Hepatocyte (in vitro differentiated cells): ENCODE measurements around the gene ADAM10. TPM values are rescaled to one million over a fixed set of nuclear protein-coding genes. Genes with fewer than 3 reads are reported as not detected.

ENCODE experiments used
- DNase-seq: peaks from one replicate; pipeline ENCODE4 v3.0.0-alpha.2; 2016; ENCODE audit warnings: low spot score
- H2AFZ ChIP-seq: fragments of 200-600 bp; sonication (generic); 2 replicates; pipeline ENCODE4 v1.6.0; 2016; ENCODE audit warnings: antibody characterized with exemption, mild to moderate bottlenecking
- H3K27ac ChIP-seq: fragments of 200-600 bp; sonication (generic); 2 replicates; pipeline ENCODE4 v1.5.1; 2016; ENCODE audit warnings: mild to moderate bottlenecking
- H3K27me3 ChIP-seq: fragments of 200-600 bp; sonication (generic); 2 replicates; pipeline ENCODE4 v1.6.1; 2016
- H3K36me3 ChIP-seq: fragments of 200-600 bp; sonication (generic); replicated peaks from 2 replicates; pipeline ENCODE4 v1.5.1; 2016; ENCODE audit warnings: low read depth; ENCODE audit not compliant: insufficient read depth
- H3K4me1 ChIP-seq: fragments of 200-600 bp; sonication (generic); 2 replicates; pipeline ENCODE4 v1.5.1; 2016; ENCODE audit warnings: mild to moderate bottlenecking, moderate library complexity; ENCODE audit not compliant: insufficient read depth
- H3K4me2 ChIP-seq: fragments of 200-600 bp; sonication (generic); 2 replicates; pipeline ENCODE4 v1.6.0; 2016
- H3K4me3 ChIP-seq: fragments of 200-600 bp; sonication (generic); 2 replicates; pipeline ENCODE4 v1.5.1; 2016; ENCODE audit warnings: mild to moderate bottlenecking
- H3K79me2 ChIP-seq: fragments of 200-600 bp; sonication (generic); 2 replicates; pipeline ENCODE4 v1.6.0; 2017; ENCODE audit warnings: mild to moderate bottlenecking
- H3K9me2 ChIP-seq: fragments of 200-600 bp; sonication (generic); replicated peaks from 2 replicates; pipeline ENCODE4 v1.6.0; 2017; ENCODE audit warnings: mild to moderate bottlenecking; ENCODE audit not compliant: insufficient read depth
- H3K9me3 ChIP-seq: fragments of 200-600 bp; sonication (generic); 2 replicates; pipeline ENCODE4 v1.5.1; 2016; ENCODE audit warnings: low read depth, mild to moderate bottlenecking
- H4K20me1 ChIP-seq: fragments of 200-600 bp; sonication (generic); 2 replicates; pipeline ENCODE4 v1.6.0; 2016; ENCODE audit warnings: mild to moderate bottlenecking; ENCODE audit not compliant: insufficient read depth, poor library complexity, severe bottlenecking
- EZH2 ChIP-seq: fragments of 200-600 bp; sonication (generic); IDR thresholded peaks from 2 replicates; pipeline ENCODE4 v1.6.1; 2016; ENCODE audit warnings: antibody characterized with exemption, mild to moderate bottlenecking, borderline replicate concordance
- EZH2phosphoT487 ChIP-seq: fragments of 200-600 bp; sonication (generic); IDR thresholded peaks from one replicate; pipeline ENCODE4 v1.6.1; 2018; ENCODE audit warnings: antibody characterized with exemption, mild to moderate bottlenecking, low read depth, moderate library complexity; ENCODE audit not compliant: unreplicated experiment, severe bottlenecking
- WGBS: methylation state at CpG from one replicate; pipeline ENCODE4 v1.1.6; 2016; ENCODE audit warnings: low lambda C conversion rate; ENCODE audit errors: missing lambda C conversion rate; 5-methylcytosine and 5-hydroxymethylcytosine counted together
- polyA plus RNA-seq: library from polyadenylated mRNA; unstranded; fragments of >200 nt; fragmentation: Nextera tagmentation; extraction: Ambion mirVana; gene quantifications from 2 replicates; pipeline ENCODE4 v1.2.1, GENCODE V29; 2016
- total RNA-seq: library from RNA; depleted of rRNA; stranded (reverse); fragments of >200 nt; gene quantifications from 2 replicates; pipeline ENCODE4 v1.2.3, GENCODE V29; 2014
- TF ChIP-seq, protein P1 (sequence below): fragments of 200-600 bp; sonication (generic); IDR thresholded peaks from 2 replicates; pipeline ENCODE4 v1.5.1; 2016; ENCODE audit warnings: antibody characterized with exemption, mild to moderate bottlenecking; ENCODE audit not compliant: poor library complexity

The ADAM10 gene
- total and polyA plus RNA-seq, 2 experiments from 2014 or later = 112 to 163 TPM

DNA sequence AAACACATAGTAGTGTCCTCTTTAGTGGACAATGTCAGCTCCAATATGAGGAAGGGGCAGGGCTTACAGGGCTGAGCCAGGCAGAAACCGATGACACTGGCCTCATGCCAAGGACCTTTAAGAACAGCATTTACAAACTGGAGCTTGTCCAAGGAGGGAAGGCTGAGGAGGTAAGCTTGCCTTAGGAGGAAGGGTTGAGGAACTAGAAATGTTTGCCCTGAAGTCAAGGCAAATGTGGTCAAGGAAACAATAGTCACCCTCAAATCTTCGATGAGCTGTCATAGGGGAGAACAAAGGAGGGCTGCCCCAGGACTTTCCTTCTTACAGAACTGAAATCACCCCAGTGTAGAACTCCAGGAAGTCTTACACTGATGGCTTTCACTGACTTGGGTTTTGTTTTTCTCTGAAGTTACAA lies 181.3 kb downstream of the ADAM10 start:
- TF ChIP-seq, protein P1, sequence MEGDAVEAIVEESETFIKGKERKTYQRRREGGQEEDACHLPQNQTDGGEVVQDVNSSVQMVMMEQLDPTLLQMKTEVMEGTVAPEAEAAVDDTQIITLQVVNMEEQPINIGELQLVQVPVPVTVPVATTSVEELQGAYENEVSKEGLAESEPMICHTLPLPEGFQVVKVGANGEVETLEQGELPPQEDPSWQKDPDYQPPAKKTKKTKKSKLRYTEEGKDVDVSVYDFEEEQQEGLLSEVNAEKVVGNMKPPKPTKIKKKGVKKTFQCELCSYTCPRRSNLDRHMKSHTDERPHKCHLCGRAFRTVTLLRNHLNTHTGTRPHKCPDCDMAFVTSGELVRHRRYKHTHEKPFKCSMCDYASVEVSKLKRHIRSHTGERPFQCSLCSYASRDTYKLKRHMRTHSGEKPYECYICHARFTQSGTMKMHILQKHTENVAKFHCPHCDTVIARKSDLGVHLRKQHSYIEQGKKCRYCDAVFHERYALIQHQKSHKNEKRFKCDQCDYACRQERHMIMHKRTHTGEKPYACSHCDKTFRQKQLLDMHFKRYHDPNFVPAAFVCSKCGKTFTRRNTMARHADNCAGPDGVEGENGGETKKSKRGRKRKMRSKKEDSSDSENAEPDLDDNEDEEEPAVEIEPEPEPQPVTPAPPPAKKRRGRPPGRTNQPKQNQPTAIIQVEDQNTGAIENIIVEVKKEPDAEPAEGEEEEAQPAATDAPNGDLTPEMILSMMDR = no peak
- TF ChIP-seq EZH2phosphoT487 (no peak), EZH2 (no peak)
- DNase-seq = no peak
- no peaks in the 10 kb centered on the region for H3K27me3 ChIP-seq
- no peaks in the 10 kb centered on the region for H3K9me2 ChIP-seq
- no peaks in the 10 kb centered on the region for H3K36me3 ChIP-seq
- H3K4me2 ChIP-seq = no peak overlapping the region
- 64% methylated on average over 2 of the region's 2 CpGs for WGBS
- no peaks in the 10 kb centered on the region for H3K79me2 ChIP-seq
- no peak overlapping the region for H3K4me3 ChIP-seq
- H4K20me1 ChIP-seq = no peaks in the 10 kb centered on the region
- H3K4me1 ChIP-seq = no peaks in the 10 kb centered on the region
- no peaks in the 10 kb centered on the region for H3K9me3 ChIP-seq
- H3K27ac ChIP-seq = no peak overlapping the region
- H2AFZ ChIP-seq = no peak overlapping the region

DNA sequence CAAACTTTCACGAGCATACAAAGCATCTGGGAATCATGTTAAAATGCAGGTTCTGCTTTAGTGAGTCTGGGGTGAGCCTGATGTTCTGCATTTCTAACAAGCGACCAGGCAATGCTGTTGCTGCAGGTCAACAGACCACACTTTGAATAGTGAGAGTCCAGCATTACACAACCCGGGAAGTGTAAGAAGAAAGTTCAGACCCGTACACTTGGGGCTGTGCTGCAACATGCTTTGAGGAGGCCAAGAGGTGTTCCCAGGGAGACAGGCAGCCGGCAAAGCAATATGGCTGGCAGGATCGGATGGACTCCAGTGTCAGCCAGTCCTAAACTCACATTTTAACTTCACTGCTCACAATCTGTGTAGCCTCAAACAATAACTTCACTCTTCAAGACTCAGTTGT lies 183.5 kb downstream of the ADAM10 start:
- Histone ChIP-seq H3K4me3 (no peak overlapping the region), H3K4me2 (no peak overlapping the region), H3K4me1 (no peaks in the 10 kb centered on the region), H3K27ac (no peak overlapping the region), H4K20me1 (no peaks in the 10 kb centered on the region), H2AFZ (no peak overlapping the region), H3K9me3 (no peaks in the 10 kb centered on the region), H3K36me3 (no peaks in the 10 kb centered on the region), H3K9me2 (no peaks in the 10 kb centered on the region), H3K27me3 (no peaks in the 10 kb centered on the region), H3K79me2 (no peaks in the 10 kb centered on the region)
- DNase-seq = no peak
- WGBS = 73% methylated on average over 6 of the region's 6 CpGs
- no peak for TF ChIP-seq EZH2phosphoT487
- TF ChIP-seq, protein P1 = no peak
- no peak for TF ChIP-seq EZH2

DNA sequence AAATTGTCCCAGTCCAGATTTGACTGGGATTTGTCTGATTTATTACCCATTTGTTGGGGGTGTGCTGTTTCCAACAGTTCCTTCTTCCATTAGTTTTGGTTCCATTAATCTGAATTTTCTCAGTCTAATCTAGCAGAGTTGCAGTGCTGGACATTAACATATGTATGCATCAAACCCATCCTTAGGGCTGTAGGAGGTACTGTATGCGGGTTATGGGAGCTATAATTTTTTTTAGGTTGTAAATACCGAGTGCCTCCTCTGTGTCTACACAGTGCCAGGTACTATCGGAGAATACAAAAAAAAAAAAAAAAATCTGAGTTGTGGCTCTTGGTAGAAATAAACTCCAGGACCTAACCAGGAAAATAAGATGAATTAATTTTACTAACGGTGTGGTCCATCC lies 183.9 kb downstream of the ADAM10 start:
- Histone ChIP-seq H3K4me2 (no peak overlapping the region), H3K27me3 (no peaks in the 10 kb centered on the region), H3K4me1 (no peaks in the 10 kb centered on the region), H3K36me3 (no peaks in the 10 kb centered on the region), H3K27ac (no peak overlapping the region), H3K79me2 (no peaks in the 10 kb centered on the region), H3K9me2 (no peaks in the 10 kb centered on the region), H2AFZ (no peak overlapping the region), H3K9me3 (no peaks in the 10 kb centered on the region), H4K20me1 (no peaks in the 10 kb centered on the region), H3K4me3 (no peak overlapping the region)
- TF ChIP-seq EZH2 (no peak), EZH2phosphoT487 (no peak)
- TF ChIP-seq, protein P1 = no peak
- no peak for DNase-seq
- 68% methylated on average over 4 of the region's 4 CpGs for WGBS

DNA sequence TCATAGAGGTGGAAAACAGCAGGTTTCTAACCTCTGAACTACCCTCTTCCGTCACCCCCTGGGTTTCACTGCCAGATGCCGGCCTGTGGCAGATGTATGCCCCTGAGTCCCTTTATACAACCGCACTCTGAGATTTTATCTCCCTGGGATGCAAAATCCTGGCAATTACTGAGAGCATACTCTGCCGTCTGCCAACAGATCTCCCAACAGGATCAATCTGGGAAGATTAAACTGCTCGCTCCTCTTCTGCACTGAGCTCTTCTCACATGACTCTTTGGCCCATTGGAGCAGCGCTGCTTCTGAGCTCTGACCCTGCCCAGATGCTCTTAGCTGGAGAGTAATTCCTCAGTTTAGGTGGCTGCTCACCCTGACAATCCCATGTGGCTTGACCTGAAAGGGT lies 184.5 kb downstream of the ADAM10 start:
- Histone ChIP-seq H3K4me2 (no peak overlapping the region), H3K27me3 (no peaks in the 10 kb centered on the region), H3K27ac (no peak overlapping the region), H3K4me1 (no peaks in the 10 kb centered on the region), H3K4me3 (no peak overlapping the region), H3K9me2 (no peaks in the 10 kb centered on the region), H2AFZ (no peak overlapping the region), H3K79me2 (no peaks in the 10 kb centered on the region), H3K36me3 (no peaks in the 10 kb centered on the region), H3K9me3 (no peaks in the 10 kb centered on the region), H4K20me1 (no peaks in the 10 kb centered on the region)
- WGBS = 85% methylated on average over 5 of the region's 6 CpGs
- DNase-seq = no peak
- TF ChIP-seq EZH2phosphoT487 (no peak), EZH2 (no peak)
- TF ChIP-seq, protein P1 = no peak
